Measurements from ENCODE around the gene ZNF57. TPM values are rescaled to one million over a fixed set of nuclear protein-coding genes. Genes with fewer than 3 reads are reported as not detected.
"Not testable (repeated sequence)": the region's sequence is repeated elsewhere in the genome, so short reads cannot be mapped to it uniquely, and the experiment has no call there.

ZNF57 gene
- total and polyA plus RNA-seq, 5 experiments from 2014 or later = 1.7 to 3.6 (median 2.9) TPM

- H3K27ac Mint-ChIP-seq = no peak overlapping the region
- no peak overlapping the region for H3K4me3 Mint-ChIP-seq
- POLR2A ChIA-PET = interaction anchor here (0.5 kb wide), 1 partner anchor 35 kb away, joined by 7 read pairs; no protein-coding TSS in a partner anchor
- H3K36me3 Mint-ChIP-seq = peaks cover 0 to 3% (median 2%) of the 10 kb centered on the region in 3 donors
- ATAC-seq (no peak), DNase-seq (no peak)
- H3K9me3 Mint-ChIP-seq = no peaks in the 10 kb centered on the region
- H3K4me1 Mint-ChIP-seq = peaks cover 11 to 35% (median 28%) of the 10 kb centered on the region in 4 donors
- no peaks in the 10 kb centered on the region for H3K27me3 Mint-ChIP-seq
Measured at GRCh38 chr19:2905918-2906519, 5.3 kb downstream of the ZNF57 start.

GRCh38 chr19:2906631-2907195 lies 6.0 kb downstream of the ZNF57 start:
- Mint-ChIP-seq H3K27me3 (no peaks in the 10 kb centered on the region), H3K4me1 (peaks cover 11 to 28% (median 25%) of the 10 kb centered on the region in 4 donors), H3K27ac (no peak overlapping the region), H3K9me3 (no peaks in the 10 kb centered on the region), H3K4me3 (no peak overlapping the region), H3K36me3 (peaks cover 0 to 4% (median 3%) of the 10 kb centered on the region in 3 donors)
- POLR2A ChIA-PET = interaction anchor here (0.5 kb wide), 1 partner anchor 34 kb away, joined by 7 read pairs; no protein-coding TSS in a partner anchor
- DNase-seq (no peak), ATAC-seq (no peak)

GRCh38 chr19:2912306-2912705 lies 11.6 kb downstream of the ZNF57 start:
- no peak overlapping the region for H3K27ac Mint-ChIP-seq
- H3K27me3 Mint-ChIP-seq = no peaks in the 10 kb centered on the region
- peaks cover 5 to 9% (median 8%) of the 10 kb centered on the region in 4 donors for H3K4me1 Mint-ChIP-seq
- H3K4me3 Mint-ChIP-seq = no peak overlapping the region
- DNase-seq (no peak), ATAC-seq (no peak)
- POLR2A ChIA-PET = no interaction called here
- H3K36me3 Mint-ChIP-seq = peaks cover 9 to 42% (median 28%) of the 10 kb centered on the region in 3 donors
- H3K9me3 Mint-ChIP-seq = peaks cover 0 to 10% (median 7%) of the 10 kb centered on the region in 9 donors

- no peak for DNase-seq
- Mint-ChIP-seq H3K36me3 (peaks cover 18 to 49% (median 38%) of the 10 kb centered on the region in 3 donors), H3K4me1 (peaks cover 0 to 1% (median 0%) of the 10 kb centered on the region in 4 donors), H3K27ac (no peak overlapping the region), H3K9me3 (peaks cover 0 to 18% (median 9%) of the 10 kb centered on the region in 9 donors), H3K27me3 (no peaks in the 10 kb centered on the region), H3K4me3 (no peak overlapping the region)
- no peak for ATAC-seq
- POLR2A ChIA-PET = no interaction called here
Measured at GRCh38 chr19:2917275-2918184, 16.8 kb downstream of the ZNF57 start.

GRCh38 chr19:2922987-2923386 lies 22.3 kb downstream of the ZNF57 start:
- H3K27ac Mint-ChIP-seq = no peak overlapping the region
- H3K4me1 Mint-ChIP-seq = no peaks in the 10 kb centered on the region
- peaks cover 0 to 2% (median 0%) of the 10 kb centered on the region in 9 donors for H3K9me3 Mint-ChIP-seq
- peaks cover 2 to 12% (median 12%) of the 10 kb centered on the region in 3 donors for H3K36me3 Mint-ChIP-seq
- no peak for ATAC-seq
- POLR2A ChIA-PET = interaction anchor here (0.6 kb wide), 1 partner anchor 8 kb away, joined by 5 read pairs; no protein-coding TSS in a partner anchor
- no peaks in the 10 kb centered on the region for H3K27me3 Mint-ChIP-seq
- no peak overlapping the region for H3K4me3 Mint-ChIP-seq
- DNase-seq = no peak

- ATAC-seq (no peak), DNase-seq (no peak)
- Mint-ChIP-seq H3K27me3 (no peaks in the 10 kb centered on the region), H3K27ac (no peak overlapping the region), H3K4me3 (no peak overlapping the region), H3K36me3 (peaks cover 0 to 8% (median 8%) of the 10 kb centered on the region in 3 donors), H3K9me3 (no peaks in the 10 kb centered on the region), H3K4me1 (no peaks in the 10 kb centered on the region)
- POLR2A ChIA-PET = interaction anchor here (0.6 kb wide), 2 partner anchors 8 to 41 kb away, joined by 5 read pairs; no protein-coding TSS in a partner anchor
Measured at GRCh38 chr19:2923510-2923909, 22.8 kb downstream of the ZNF57 start.

GRCh38 chr19:2926341-2927031 lies 25.8 kb downstream of the ZNF57 start:
- H3K4me1 Mint-ChIP-seq = no peaks in the 10 kb centered on the region
- peaks cover 0 to 15% (median 9%) of the 10 kb centered on the region in 9 donors for H3K9me3 Mint-ChIP-seq
- H3K27ac Mint-ChIP-seq = no peak overlapping the region
- no peaks in the 10 kb centered on the region for H3K27me3 Mint-ChIP-seq
- DNase-seq (no peak), ATAC-seq (no peak)
- POLR2A ChIA-PET = no interaction called here
- peaks cover 9 to 15% (median 10%) of the 10 kb centered on the region in 3 donors for H3K36me3 Mint-ChIP-seq
- H3K4me3 Mint-ChIP-seq = no peak overlapping the region

- Mint-ChIP-seq H3K36me3 (peaks cover 13 to 17% (median 14%) of the 10 kb centered on the region in 3 donors), H3K9me3 (peaks cover 0 to 21% (median 11%) of the 10 kb centered on the region in 9 donors), H3K27me3 (no peaks in the 10 kb centered on the region), H3K4me1 (no peaks in the 10 kb centered on the region), H3K27ac (no peak overlapping the region), H3K4me3 (no peak overlapping the region)
- POLR2A ChIA-PET = no interaction called here
- no peak for DNase-seq
- no peak for ATAC-seq
Measured at GRCh38 chr19:2927032-2927430, 26.3 kb downstream of the ZNF57 start.

GRCh38 chr19:2933490-2933910 lies 32.8 kb downstream of the ZNF57 start:
- Mint-ChIP-seq H3K4me3 (no peak overlapping the region), H3K36me3 (peaks cover 27 to 67% (median 63%) of the 10 kb centered on the region in 3 donors), H3K4me1 (no peaks in the 10 kb centered on the region), H3K27ac (no peak overlapping the region), H3K27me3 (no peaks in the 10 kb centered on the region), H3K9me3 (peaks cover 0 to 57% (median 26%) of the 10 kb centered on the region in 9 donors)
- no peak for ATAC-seq
- POLR2A ChIA-PET = interaction anchor here (0.7 to 2.2 kb wide), 3 partner anchors 17 to 156 kb away, joined by 3 to 7 read pairs (median 4); no protein-coding TSS in a partner anchor
- no peak for DNase-seq

- H3K27ac Mint-ChIP-seq, H3K4me1 Mint-ChIP-seq, DNase-seq, H3K27me3 Mint-ChIP-seq, H3K4me3 Mint-ChIP-seq, POLR2A ChIA-PET, ATAC-seq: not testable (repeated sequence)
- Mint-ChIP-seq H3K9me3 (peaks cover 0 to 48% (median 21%) of the 10 kb centered on the region in 9 donors), H3K36me3 (peaks cover 22 to 62% (median 55%) of the 10 kb centered on the region in 3 donors)
Measured at GRCh38 chr19:2935863-2936262, 35.1 kb downstream of the ZNF57 start.

GRCh38 chr19:2942928-2943640 lies 42.4 kb downstream of the ZNF57 start:
- peaks cover 0 to 7% (median 0%) of the 10 kb centered on the region in 3 donors for H3K36me3 Mint-ChIP-seq
- peaks cover 0 to 2% (median 0%) of the 10 kb centered on the region in 5 donors for H3K27me3 Mint-ChIP-seq
- H3K4me1 Mint-ChIP-seq = peaks cover 11 to 33% (median 23%) of the 10 kb centered on the region in 4 donors
- H3K27ac Mint-ChIP-seq = peak overlapping the region in 3 of 10 donors; percentile 24 to 97 (median 29)
- DNase-seq (no peak), ATAC-seq (no peak)
- POLR2A ChIA-PET = interaction anchor here (1.1 kb wide), 1 partner anchor 124 kb away, joined by 3 read pairs; the partner anchor contains the start of gene ZNF554
- H3K9me3 Mint-ChIP-seq = no peaks in the 10 kb centered on the region
- peak overlapping the region; percentile 16 to 98 (median 83) for H3K4me3 Mint-ChIP-seq

All from naive thymus-derived CD8-positive, alpha-beta T cell (primary cell).